Right ventricle myocardium inferior (tissue), 1 donor: Measurements from ENCODE around the gene BCL7A. TPM values are rescaled to one million over a fixed set of nuclear protein-coding genes. Genes with fewer than 3 reads are reported as not detected.

ENCODE experiments used
- ATAC-seq: fragments of 200-7000 bp; cut with Tn5 transposase; one replicate; pipeline ENCODE4 v1.9.1; 2020; ENCODE audit warnings: mild to moderate bottlenecking, moderate library complexity
- DNase-seq: peaks from one replicate; pipeline ENCODE4 v3.0.0; 2021; ENCODE audit errors: missing footprints
- intact Hi-C: fragments of 100-400 bp; cut with DNase I; formaldehyde crosslinking; loops from one replicate; pipeline ENCODE4 v1.11.0; 2022
- total RNA-seq: library from RNA; stranded (reverse); fragmentation: NEBNext Ultra II Directional; extraction: Animal tissue kit (Norgen Biotek cat#: 25700); gene quantifications from one replicate; pipeline ENCODE4 v1.2.1, GENCODE V29; 2021
- donor health status: DM: no; HTN: yes; CAD: no; lungs with severe emphysema.

The BCL7A gene
- total RNA-seq, 1 donor from 2014 or later, result 15.8 TPM

DNA sequence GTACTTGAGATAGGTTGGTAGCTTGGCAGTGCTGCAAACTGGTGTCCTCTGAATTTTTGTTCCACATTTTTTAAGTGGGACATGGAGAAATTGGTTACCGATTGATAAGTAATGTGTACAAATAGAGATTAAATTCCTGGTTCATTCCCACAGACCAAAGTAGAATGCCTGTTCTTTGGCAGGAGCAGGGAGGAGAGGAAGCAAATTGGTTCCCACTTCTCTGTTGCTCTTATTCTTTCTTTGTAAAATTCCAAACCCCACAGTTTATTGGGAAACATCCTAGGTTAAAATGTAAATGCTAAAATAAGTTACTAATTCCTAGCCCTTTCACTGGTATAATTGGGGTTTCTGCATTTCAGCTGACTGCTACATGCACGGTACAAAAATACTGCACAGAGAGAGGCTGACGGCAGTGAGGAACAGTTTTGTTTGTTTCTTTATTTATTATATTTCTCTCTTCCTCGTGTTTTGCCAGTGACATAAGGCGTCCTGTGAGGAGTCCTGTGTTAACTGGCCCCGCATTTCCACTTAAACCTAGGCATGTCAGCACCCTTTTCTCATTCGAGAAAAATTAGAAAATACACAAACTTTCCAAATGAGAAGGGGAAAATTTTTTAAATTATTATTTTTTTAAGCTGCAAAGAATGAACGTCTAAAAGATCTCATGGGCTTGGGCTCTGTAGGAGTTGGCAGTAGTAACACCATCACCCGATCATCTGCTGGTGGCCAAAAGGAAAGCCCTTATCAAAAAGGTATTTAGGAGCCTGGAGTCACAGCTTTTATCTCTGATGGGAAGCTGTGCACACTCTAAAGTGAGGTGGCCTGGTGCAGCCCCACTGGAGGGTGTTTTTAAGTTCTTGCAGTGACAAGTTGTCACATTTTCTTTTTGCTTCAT is 25.4 kb upstream of the BCL7A start:
- DNase-seq (no peak), ATAC-seq (peak; percentile 63)
- intact Hi-C loops, result no loop called here

DNA sequence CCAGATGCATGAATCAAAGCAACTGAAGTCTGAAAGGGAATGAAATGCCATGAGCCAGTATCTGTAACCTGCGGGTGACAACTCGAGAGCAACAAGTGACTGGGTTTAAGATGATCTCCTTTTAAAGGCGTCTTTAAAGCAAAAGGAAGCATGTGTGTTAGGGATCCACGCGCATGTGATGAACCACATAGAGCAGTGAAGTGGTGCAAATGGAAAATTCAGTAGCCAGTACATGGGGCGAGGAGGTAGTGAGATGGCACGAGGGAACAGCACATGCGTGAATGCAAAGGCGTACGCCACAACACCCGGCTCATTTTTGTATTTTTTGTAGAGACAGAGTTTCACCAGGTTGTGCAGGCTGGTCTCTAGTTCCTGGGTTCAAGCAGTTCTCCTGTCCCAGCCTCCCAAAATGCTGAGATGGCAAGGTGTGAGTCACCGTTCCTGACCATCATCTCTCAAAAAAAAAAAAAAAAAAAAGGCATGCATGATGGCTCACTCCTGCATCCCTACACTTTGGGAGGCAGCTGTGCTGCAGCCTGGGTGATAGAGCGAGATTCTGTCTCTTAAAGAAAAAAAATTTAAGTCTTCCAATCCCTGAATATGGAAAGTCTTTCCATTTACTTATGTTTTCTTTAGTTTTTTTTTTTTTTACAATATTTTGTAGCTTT is 24.6 kb upstream of the BCL7A start:
- no peak for DNase-seq
- intact Hi-C loops, result no loop called here
- ATAC-seq, result no peak

DNA sequence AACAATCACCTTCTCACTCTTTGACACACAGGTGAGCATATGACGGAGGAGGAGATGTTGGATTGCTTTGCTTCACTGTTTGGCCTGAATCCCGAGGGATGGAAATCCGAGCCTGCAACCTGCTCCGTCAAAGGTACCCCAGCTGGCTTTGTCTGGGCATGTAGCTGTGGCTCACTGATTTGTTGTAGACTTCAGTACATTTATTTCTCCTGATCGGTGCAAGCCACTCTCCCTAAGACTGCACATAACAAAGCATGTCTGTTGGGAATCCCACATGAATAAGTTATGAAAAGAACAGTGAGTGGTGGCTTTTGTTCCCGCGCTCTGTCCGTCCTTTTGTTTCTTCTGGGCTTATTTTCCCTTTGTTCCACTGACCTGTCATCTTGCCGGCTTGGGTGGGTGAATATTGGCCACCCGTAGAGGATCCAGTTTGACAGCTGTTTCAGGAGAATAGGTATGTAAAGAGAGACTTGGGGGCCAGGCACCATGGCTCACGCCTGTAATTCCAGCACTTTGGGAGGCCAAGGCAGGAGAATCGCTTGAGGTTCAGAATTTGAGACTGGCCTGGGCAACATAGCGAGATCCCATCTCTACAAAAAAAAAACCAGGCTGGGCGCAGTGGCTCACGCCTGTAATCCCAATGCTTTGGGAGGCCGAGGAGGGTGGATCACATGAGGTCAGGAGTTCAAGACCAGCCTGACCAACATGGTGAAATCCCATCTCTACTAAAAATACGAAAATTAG is 20.0 kb upstream of the BCL7A start:
- intact Hi-C loops, result no loop called here
- DNase-seq (no peak), ATAC-seq (no peak)

DNA sequence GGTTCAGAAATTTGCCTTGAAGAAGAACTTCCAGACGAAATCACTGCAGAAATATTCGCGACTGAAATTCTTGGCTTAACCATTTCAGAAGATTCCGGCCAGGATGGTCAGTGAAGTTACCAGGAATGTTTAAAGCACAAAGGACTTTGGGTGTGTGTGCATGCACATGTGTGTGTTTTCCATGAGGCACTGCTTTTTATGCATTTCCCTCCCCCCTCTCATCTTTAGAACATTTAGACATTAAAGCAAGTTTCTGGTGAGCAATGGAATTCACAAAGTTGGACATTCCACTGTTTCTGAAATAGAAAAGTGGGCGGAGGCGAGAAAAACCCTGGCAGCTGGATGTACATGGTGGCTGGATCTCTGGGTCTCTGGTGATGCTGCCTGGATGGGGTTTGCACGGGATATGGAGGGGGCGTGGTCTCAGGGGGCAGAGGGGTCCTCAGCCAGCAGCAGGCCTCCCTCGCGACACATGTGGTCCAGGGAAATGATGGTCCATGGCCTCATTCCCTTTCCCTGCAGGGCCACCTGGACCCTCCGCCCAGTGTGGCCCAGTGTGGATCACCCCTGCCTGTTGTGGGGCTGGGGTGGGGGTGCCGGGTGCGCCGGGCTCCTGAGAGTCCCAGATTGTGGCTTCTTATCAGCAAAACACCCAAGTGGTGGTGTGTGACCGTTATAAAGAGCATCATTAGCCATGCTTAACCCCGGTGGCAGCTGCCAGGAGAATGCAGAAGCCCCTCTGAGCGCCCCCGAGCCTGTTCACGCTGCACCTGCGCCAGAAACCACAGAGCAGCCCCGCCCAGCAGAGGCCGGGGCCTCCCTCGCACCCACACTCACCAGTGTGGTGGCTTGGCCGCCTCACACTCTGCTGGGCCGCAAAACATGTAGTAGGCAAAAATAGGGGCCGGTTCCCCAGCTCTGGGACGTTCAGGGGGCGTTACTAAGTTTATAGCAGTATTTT is 17.8 kb upstream of the BCL7A start:
- ATAC-seq, result peak; percentile 30
- intact Hi-C loops, result no loop called here
- no peak for DNase-seq

DNA sequence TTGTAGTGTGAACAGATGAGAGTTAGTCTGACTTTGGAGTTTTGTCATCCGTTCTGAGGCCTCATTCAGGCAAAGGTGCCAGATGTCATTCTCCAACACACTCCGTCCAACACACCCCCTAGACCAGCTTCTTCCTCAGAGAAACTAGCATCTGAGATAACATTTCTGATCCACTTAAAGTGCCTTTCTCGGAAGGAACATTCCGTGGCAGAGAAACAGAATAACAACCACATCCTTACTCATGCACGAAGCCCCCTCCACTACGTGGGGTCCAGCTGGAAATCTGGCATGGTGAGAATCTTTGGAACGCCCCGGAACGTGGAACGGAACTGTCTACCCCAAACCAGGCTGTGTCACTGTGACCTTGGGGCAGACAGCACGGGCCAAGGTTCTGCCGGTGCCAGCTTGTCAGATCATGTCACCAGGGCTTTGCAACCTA is 17.0 kb upstream of the BCL7A start:
- no peak for ATAC-seq
- no peak for DNase-seq
- intact Hi-C loops, result no loop called here

DNA sequence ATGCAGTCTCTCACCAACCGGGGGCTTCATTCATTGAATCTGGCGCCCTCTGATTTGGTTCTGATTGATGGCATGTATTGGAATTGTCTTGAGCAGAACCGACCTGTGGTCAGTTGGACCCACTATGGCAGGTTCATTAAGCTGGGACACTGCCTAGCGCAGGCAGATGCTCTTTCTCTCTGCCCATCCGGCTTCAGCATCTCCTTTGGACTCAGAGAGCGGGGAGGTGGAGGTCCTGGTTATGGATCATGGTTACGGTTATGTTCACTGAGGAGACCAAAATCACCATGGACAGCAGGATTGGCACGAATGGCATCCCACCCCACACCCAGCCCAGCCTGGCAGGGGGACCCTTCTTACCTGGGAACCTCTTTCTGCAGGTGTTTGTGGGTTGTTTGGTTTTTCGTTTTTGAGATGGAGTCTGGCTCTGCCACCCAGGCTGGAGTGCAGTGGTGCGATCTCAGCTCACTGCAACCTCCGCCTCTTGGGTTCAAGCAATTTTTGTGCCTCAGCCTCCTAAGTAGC is 16.4 kb upstream of the BCL7A start:
- DNase-seq (no peak), ATAC-seq (no peak)
- intact Hi-C loops, result no loop called here

DNA sequence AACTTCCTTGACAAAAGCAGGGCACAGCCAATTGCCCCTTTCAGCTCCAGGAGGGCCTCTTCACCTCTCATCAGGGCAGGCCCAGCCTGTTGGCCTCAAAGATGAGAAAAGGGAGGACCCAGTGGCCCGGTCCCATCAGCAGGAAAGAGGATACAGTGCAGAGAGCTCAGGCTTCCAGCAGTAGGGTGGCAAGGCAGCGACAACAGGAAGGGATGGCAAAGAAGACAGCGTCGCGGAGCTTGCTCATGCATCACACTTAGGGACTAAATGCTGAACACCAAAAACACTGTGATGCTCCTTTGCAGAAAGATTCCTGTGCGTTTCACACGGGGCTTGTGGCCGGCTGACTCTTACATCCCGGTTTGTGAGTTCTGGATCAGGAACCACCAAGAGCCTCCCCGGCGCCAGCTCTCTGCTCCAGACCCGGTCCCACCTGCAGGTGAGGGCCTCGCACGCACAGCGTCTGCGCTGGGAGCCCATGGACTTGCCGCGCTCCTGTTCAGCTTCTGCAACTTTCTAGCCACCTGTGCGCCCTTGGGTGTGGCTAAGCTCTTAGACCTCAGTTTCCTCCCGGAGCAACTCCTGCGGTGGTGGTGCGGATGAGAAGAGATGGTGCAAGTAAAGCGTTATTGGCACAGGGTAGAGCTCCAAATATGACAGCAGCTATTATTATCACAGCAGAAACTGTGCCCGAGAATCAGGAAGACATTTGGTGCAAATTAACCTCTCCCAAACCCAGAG is 15.3 kb upstream of the BCL7A start:
- DNase-seq (no peak), ATAC-seq (peak; percentile 47)
- intact Hi-C loops, result no loop called here

DNA sequence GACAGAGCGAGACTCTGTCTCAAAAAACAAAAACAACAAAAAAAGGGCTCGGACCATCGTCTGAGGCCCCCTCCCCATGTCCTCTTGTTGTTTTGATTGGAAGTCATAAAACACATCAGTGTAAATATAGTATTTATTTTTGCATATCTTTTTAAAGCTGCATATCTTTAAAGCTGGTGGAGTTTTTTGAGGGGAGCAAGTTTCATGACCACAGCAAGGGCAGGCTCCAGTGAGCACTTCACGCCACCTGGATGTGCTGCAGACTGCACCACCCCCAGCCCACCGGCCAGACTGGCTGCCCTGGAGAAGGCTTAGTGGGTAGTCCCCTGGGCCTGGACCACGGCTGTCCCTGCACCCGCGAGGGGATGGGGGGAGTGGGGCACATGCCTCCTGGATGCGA is 11.9 kb upstream of the BCL7A start:
- no peak for ATAC-seq
- intact Hi-C loops, result no loop called here
- no peak for DNase-seq

DNA sequence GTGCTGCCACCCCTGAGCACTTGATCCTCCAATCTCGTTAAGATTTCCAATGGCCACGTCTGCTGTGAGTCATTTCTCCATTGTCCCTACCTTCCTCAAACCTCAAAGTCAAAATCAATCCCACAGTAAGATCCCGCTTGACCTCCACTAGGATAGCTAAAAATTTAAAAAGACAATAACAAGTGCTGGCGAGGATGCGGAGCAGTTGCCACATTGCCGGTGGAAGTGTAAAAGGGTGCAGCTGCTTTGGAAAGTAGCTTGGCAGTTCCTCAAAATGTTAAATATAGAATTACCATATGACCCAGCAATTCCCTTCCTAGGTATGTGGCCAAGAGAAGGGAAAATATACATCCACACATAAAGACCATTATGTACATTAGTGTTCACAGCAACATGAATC is 9.5 kb upstream of the BCL7A start:
- ATAC-seq (no peak), DNase-seq (no peak)
- intact Hi-C loops, result no loop called here

DNA sequence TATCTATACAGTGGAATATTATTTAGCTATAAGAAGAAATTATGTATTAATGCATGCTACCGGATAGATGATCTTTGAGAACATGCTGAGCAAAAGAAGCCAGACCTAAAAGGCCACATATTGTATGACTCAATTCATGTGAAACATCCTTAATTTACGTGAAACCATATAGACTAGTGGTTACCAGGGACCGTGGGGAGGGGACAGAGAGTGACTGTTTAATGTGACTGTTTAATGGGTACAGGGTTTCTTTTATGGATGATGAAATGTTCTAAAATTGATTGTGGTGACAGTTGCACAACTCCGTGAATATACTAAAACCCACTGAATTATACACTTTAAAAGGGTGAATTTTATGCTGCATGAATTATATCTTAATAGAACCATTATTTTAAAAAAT is 8.5 kb upstream of the BCL7A start:
- ATAC-seq, result no peak
- intact Hi-C loops, result no loop called here
- no peak for DNase-seq

DNA sequence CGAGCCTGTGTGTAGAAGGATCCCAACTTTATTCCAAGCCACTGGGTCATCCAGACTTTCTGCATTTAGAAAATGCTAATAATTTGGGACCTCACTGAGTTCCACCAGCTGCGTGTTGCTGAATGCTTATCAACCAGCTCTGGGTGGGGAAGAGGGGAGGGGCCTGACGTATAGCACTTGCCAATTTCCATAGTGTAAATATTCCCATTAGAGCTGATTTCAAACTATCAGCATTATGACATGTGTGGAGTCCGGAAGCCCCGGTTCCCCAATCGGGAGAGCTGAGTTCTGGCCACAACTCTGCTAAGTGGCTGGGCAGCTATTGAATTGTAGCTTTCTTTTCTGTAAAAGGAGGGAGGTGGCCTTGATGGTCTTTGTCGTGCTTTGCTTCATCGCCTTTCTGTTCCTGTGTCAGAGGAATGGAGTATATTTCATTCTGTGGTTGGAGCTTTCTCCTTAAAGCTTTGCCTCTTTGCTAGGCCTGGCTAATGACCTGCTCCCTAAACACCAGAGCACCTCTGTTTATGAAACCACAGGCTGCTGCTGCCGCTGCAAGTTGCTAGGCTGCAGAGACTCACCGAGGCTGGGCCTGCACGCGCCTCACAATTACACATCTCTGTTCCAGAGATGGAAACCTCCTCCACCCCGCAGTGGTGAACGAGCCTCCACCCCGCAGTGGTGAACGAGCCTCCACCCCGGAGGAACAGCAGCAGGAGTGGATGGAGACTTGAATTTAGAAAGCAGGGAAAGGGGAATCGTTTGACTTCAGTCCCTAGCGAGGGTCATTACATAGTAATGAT is 7.7 kb upstream of the BCL7A start:
- DNase-seq (no peak), ATAC-seq (no peak)
- intact Hi-C loops, result no loop called here

DNA sequence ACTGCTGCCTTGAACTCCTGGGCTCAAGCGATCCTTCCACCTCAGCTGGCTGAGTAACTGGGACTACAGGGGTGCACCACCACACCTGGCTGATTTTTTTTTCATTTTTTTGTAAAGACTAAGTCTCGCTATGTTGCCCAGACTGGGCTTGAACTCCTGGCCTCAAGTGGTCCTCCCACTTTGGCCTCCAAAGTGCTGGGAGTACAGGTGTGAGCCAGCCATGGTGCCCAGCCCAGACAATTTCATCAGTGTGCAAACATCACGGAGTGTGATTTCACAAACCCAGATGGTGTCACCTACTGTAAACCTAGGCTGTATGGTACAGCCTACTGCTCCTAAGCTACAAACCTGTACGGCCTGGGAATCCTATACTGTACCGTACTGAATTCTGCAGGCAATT is 6.9 kb upstream of the BCL7A start:
- intact Hi-C loops, result no loop called here
- ATAC-seq (no peak), DNase-seq (no peak)

DNA sequence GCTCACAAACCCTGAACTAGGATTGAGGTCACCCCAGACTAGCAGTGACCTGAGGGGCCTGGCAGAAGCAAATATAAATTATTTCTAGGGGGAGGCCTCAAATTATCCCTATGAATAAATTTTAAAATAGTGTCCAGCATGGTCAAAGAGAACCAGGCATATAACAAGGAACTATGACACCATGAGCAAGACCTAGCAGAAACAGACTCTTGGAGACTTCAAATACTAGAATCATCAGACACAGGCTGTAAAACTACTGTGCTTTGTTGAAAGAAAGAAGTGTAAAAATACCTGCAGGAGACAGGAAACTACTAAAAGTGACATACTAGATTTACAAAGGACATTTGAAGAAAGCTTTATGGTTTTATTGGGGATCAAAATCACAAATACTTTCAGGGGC is 3.2 kb upstream of the BCL7A start:
- ATAC-seq, result no peak
- no peak for DNase-seq
- intact Hi-C loops, result no loop called here

DNA sequence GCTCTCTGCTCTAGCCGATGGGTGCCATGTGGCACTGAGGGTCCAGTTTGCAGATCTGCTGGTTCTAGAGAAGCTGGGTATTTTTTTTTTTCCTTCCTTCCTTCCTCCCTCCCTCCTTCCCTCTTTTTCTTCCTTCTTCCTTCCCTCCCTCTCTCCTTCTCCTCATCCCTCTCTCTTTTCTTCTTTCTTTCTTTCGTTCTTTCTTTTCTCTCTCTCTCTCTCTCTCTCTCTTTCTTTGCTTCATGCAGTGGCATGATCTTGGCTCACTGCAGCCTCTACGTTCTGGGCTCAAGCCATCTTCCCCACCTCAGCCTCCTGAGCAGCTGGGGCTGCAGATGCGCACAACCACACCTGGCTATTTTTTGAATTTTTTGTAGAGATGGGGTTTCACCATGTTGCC is 2.7 kb upstream of the BCL7A start:
- no peak for ATAC-seq
- no peak for DNase-seq
- intact Hi-C loops, result no loop called here

DNA sequence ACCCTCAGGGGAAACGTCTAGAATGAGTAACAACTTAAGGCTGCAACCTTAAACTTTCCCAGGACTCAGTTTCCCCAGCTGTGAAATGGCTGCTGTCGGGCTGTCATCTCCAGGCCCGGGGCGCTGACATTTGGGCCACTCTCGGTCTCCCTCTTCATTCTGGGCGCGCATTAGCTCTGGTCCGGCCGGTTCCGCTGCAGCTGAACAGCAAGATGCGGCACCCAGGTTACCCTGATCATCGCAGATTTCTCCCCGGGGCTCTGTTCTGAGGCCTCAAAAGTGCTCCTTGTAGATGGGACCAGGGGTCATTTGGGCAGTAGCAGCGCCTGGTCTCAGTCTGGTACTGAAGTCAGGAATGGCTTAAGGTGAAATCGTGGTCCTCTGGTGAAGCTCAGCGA is 890 bp upstream of the BCL7A start:
- intact Hi-C loops, result loop anchor here (1.0 to 5.0 kb wide), 2 partner anchors 65 to 103 kb away; partner anchors contain the start of gene CFAP251
- no peak for ATAC-seq
- no peak for DNase-seq

DNA sequence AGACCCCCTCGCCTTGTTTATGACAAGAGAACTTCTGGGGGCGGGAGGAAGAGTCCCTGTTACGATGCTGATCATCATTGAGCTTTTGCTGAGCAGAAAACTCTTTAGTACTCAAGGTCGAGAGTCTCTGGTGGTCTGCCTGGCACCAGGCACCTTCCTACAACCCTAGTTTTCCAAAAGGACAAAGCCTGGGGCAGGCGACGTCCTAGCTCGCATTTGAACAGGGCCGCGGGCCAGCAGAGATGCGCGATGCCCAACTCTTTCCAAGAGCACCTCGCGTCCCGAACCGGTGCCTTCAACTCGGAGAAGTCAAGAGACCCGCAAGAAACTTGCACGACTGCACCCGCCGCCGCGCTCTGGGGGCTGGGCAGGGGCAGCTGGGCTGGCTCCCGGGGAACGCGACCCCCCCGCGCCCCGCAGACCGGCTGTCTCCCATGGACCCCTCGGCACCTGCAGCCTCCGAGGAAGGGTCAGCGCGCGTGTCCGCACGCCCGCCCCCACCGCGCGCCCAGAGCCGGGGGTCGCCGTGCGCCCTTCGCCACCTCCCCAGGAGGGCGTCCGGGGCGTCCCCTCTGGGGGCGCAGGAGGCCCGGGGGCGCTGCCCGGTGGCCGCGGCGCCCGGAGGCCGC is 377 bp upstream of the BCL7A start:
- intact Hi-C loops, result loop anchor here (1.0 to 5.0 kb wide), 2 partner anchors 66 to 104 kb away; partner anchors contain the start of gene CFAP251

More for the DNA sequence above, 377 bp upstream of the BCL7A start:
- no peak for DNase-seq
- ATAC-seq, result peak; percentile 2
